OCI-LY7 (cell line): ENCODE measurements around the gene CTSA. TPM values are rescaled to one million over a fixed set of nuclear protein-coding genes. Genes with fewer than 3 reads are reported as not detected.

Experiments used
- BruUV-seq: library from RNA; stranded (reverse); fragments of 400-500 nt; replicated peaks from 2 replicates; lab custom pipeline; 2021; lab: Mats Ljungman, UMichigan
- CTCF ChIA-PET: fragments of 300-600 bp; sonication (Branson Sonifier 250); formaldehyde crosslinking; loops from one replicate; lab custom pipeline; 2022; ENCODE audit warnings: antibody characterized with exemption; ENCODE audit not compliant: unreplicated experiment; lab: Charles Lee
- POLR2A ChIA-PET: fragments of 300-600 bp; sonication (Branson Sonifier 250); formaldehyde crosslinking; loops from one replicate; lab custom pipeline; 2022; ENCODE audit warnings: antibody characterized with exemption; lab: Charles Lee
- DNase-seq: peaks from one replicate; pipeline ENCODE4 v3.0.0-alpha.2; 2015; ENCODE audit warnings: low spot score
- H2AFZ ChIP-seq: fragments of 200-600 bp; sonication (generic), shearing (Covaris generic); 2 replicates; pipeline ENCODE4 v1.6.1; 2014; ENCODE audit warnings: mild to moderate bottlenecking, antibody characterized with exemption, low read length, moderate library complexity
- H3K27ac ChIP-seq: fragments of 200-600 bp; sonication (generic); 2 replicates; pipeline ENCODE4 v1.5.1; 2014; ENCODE audit warnings: mixed run types, low read depth, mild to moderate bottlenecking, moderate library complexity, low read length, inconsistent platforms; ENCODE audit not compliant: poor library complexity, severe bottlenecking
- H3K36me3 ChIP-seq: fragments of 200-600 bp; sonication (generic); 2 replicates; pipeline ENCODE4 v1.6.1; 2014; ENCODE audit warnings: mild to moderate bottlenecking, antibody characterized with exemption, low read length, moderate library complexity, mixed read lengths; ENCODE audit not compliant: insufficient read depth
- H3K4me1 ChIP-seq: fragments of 200-600 bp; sonication (generic); 2 replicates; pipeline ENCODE4 v1.5.1; 2014; ENCODE audit warnings: mild to moderate bottlenecking, low read length; ENCODE audit not compliant: insufficient read depth, poor library complexity, severe bottlenecking
- H3K4me2 ChIP-seq: fragments of 200-600 bp; sonication (generic); 2 replicates; pipeline ENCODE4 v1.6.1; 2014; ENCODE audit warnings: mild to moderate bottlenecking, low read length
- H3K4me3 ChIP-seq: fragments of 200-600 bp; sonication (generic); 2 replicates; pipeline ENCODE4 v1.5.1; 2014; ENCODE audit warnings: mild to moderate bottlenecking, low read depth, low read length; ENCODE audit not compliant: poor library complexity, severe bottlenecking
- H3K79me2 ChIP-seq: fragments of 200-600 bp; sonication (generic); 2 replicates; pipeline ENCODE4 v1.6.1; 2016; ENCODE audit warnings: low read depth, mild to moderate bottlenecking, low read length, moderate library complexity, mixed read lengths; ENCODE audit not compliant: insufficient read depth
- H3K9me2 ChIP-seq: fragments of 200-600 bp; sonication (generic); 2 replicates; pipeline ENCODE4 v1.6.1; 2016; ENCODE audit warnings: mild to moderate bottlenecking, low read length, mixed read lengths; ENCODE audit not compliant: insufficient read depth
- H3K9me3 ChIP-seq: fragments of 200-600 bp; sonication (generic); 2 replicates; pipeline ENCODE4 v1.6.1; 2014; ENCODE audit warnings: mild to moderate bottlenecking, mixed run types, low read length, mixed read lengths
- H4K20me1 ChIP-seq: fragments of 200-600 bp; sonication (generic); 2 replicates; pipeline ENCODE4 v1.6.1; 2014; ENCODE audit warnings: mild to moderate bottlenecking, antibody characterized with exemption, low read length, moderate library complexity, mixed read lengths; ENCODE audit not compliant: insufficient read depth
- CTCF ChIP-seq: fragments of 200-600 bp; sonication (generic); conservative IDR thresholded peaks from 2 replicates; pipeline ENCODE4 v1.5.1; 2014; ENCODE audit warnings: mild to moderate bottlenecking, antibody characterized with exemption, low read length, moderate library complexity, mixed read lengths
- EZH2phosphoT487 ChIP-seq: fragments of 200-600 bp; sonication (generic); IDR thresholded peaks from 2 replicates; pipeline ENCODE4 v1.6.1; 2018; ENCODE audit warnings: low read depth, borderline replicate concordance, mild to moderate bottlenecking, mixed run types, antibody characterized with exemption, low read length, moderate library complexity, mixed read lengths
- intact Hi-C: fragments of 100-400 bp; cut with micrococcal nuclease; formaldehyde crosslinking; loops from one replicate; pipeline ENCODE4 v1.10.0; 2022; ENCODE audit not compliant: unreplicated experiment
- total RNA-seq, 2 experiments: library from RNA; depleted of rRNA in 1 of 2; stranded (reverse); fragments of >200 nt in 1 of 2; shearing (Covaris generic) in 1 of 2; gene quantifications; 2 replicates each; pipeline ENCODE4 v1.2.3, GENCODE V29; 2014 to 2022

The CTSA gene
- total RNA-seq, 2 experiments from 2014 or later: 27.1 to 36.4 TPM

GRCh38 chr20:45919542-45920399 lies 28.6 kb downstream of the CTSA start:
- no peak for DNase-seq
- H3K4me2 ChIP-seq: no peak overlapping the region
- no peaks in the 10 kb centered on the region for H4K20me1 ChIP-seq
- H3K9me3 ChIP-seq: no peaks in the 10 kb centered on the region
- no peak overlapping the region for H3K27ac ChIP-seq
- ChIA-PET POLR2A (interaction anchor here (0.6 to 1.5 kb wide), 5 partner anchors 15 to 348 kb away, joined by 3 to 6 read pairs (median 3); partner anchors contain the start of genes PCIF1 and ZSWIM1), CTCF (no interaction called here)
- TF ChIP-seq EZH2phosphoT487 (no peak), CTCF (no peak)
- BruUV-seq: no TSS peak
- no peak overlapping the region for H2AFZ ChIP-seq
- H3K36me3 ChIP-seq: no peaks in the 10 kb centered on the region
- no peaks in the 10 kb centered on the region for H3K79me2 ChIP-seq
- no peak overlapping the region for H3K4me3 ChIP-seq
- intact Hi-C loops: no loop called here
- H3K9me2 ChIP-seq: no peaks in the 10 kb centered on the region
- no peaks in the 10 kb centered on the region for H3K4me1 ChIP-seq

GRCh38 chr20:45920462-45921336 lies 29.6 kb downstream of the CTSA start:
- intact Hi-C loops: no loop called here
- ChIA-PET POLR2A (interaction anchor here (0.6 to 1.5 kb wide), 5 partner anchors 10 to 674 kb away, joined by 3 to 5 read pairs (median 4); no protein-coding TSS in a partner anchor), CTCF (no interaction called here)

More at GRCh38 chr20:45920462-45921336, 29.6 kb downstream of the CTSA start:
- no peak for DNase-seq
- no peaks in the 10 kb centered on the region for H3K79me2 ChIP-seq
- H3K9me2 ChIP-seq: no peaks in the 10 kb centered on the region
- no peaks in the 10 kb centered on the region for H3K4me1 ChIP-seq
- BruUV-seq: no TSS peak
- no peak overlapping the region for H3K4me3 ChIP-seq
- no peaks in the 10 kb centered on the region for H4K20me1 ChIP-seq
- H3K27ac ChIP-seq: no peak overlapping the region
- H2AFZ ChIP-seq: no peak overlapping the region
- no peaks in the 10 kb centered on the region for H3K9me3 ChIP-seq
- no peak overlapping the region for H3K4me2 ChIP-seq
- TF ChIP-seq CTCF (no peak), EZH2phosphoT487 (no peak)
- H3K36me3 ChIP-seq: no peaks in the 10 kb centered on the region
